IMR-90 (cell line): ENCODE data around the gene SLC6A20. TPM values are rescaled to one million over a fixed set of nuclear protein-coding genes. Genes with fewer than 3 reads are reported as not detected.

Source experiments
- ATAC-seq: fragments of 200-7000 bp; cut with Tn5 transposase; 2 replicates; pipeline ENCODE4 v1.9.1; 2020; ENCODE audit warnings: low read depth, mild to moderate bottlenecking, moderate library complexity
- BruUV-seq: library from RNA; stranded (reverse); fragments of 400-500 nt; replicated peaks from 2 replicates; lab custom pipeline; 2021; lab: Mats Ljungman, UMichigan
- CTCF ChIA-PET: fragments of 300-600 bp; formaldehyde crosslinking; extraction: SDS; loops from one replicate; lab custom pipeline; 2021; ENCODE audit warnings: antibody characterized with exemption; lab: Yijun Ruan, JAX
- POLR2A ChIA-PET: fragments of 300-600 bp; sonication (Branson Sonifier 250); formaldehyde crosslinking; loops from one replicate; lab custom pipeline; 2022; ENCODE audit warnings: antibody characterized with exemption; ENCODE audit not compliant: unreplicated experiment; lab: Charles Lee
- DNase-seq: peaks from one replicate; pipeline ENCODE4 v3.0.0; 2013
- H2AFZ ChIP-seq: replicated peaks from 2 replicates; pipeline ENCODE3; 2013; ENCODE audit warnings: low read length, mild to moderate bottlenecking; ENCODE audit not compliant: poor library complexity
- H2AK5ac ChIP-seq: 2 replicates; pipeline ENCODE4 v1.6.1; 2013; ENCODE audit warnings: low read depth, low read length, inconsistent platforms
- H2AK9ac ChIP-seq: replicated peaks from 2 replicates; pipeline ENCODE3; 2013; ENCODE audit warnings: mild to moderate bottlenecking, low read depth, low read length, moderate library complexity; ENCODE audit not compliant: poor library complexity
- H2BK120ac ChIP-seq: 2 replicates; pipeline ENCODE4 v1.6.1; 2013; ENCODE audit warnings: low read depth, low read length, inconsistent platforms
- H2BK15ac ChIP-seq: 3 replicates; pipeline ENCODE4 v1.6.1; 2013; ENCODE audit warnings: low read depth, low read length, inconsistent platforms
- H2BK20ac ChIP-seq: 2 replicates; pipeline ENCODE4 v1.6.1; 2013; ENCODE audit warnings: low read depth, mild to moderate bottlenecking, inconsistent platforms, low read length, moderate library complexity
- H2BK5ac ChIP-seq: 2 replicates; pipeline ENCODE4 v1.6.1; 2013; ENCODE audit warnings: mild to moderate bottlenecking, low read depth, low read length, inconsistent platforms; ENCODE audit not compliant: poor library complexity, severe bottlenecking
- H3K14ac ChIP-seq: replicated peaks from 2 replicates; pipeline ENCODE4 v1.6.1; 2013; ENCODE audit warnings: low read depth, low read length, inconsistent platforms
- H3K18ac ChIP-seq: 2 replicates; pipeline ENCODE4 v1.6.1; 2013; ENCODE audit warnings: low read depth, low read length, control low read depth
- H3K23ac ChIP-seq: 2 replicates; pipeline ENCODE4 v1.6.1; 2013; ENCODE audit warnings: low read depth, low read length, inconsistent platforms
- H3K27ac ChIP-seq: 2 replicates; pipeline ENCODE4 v1.5.1; 2013; ENCODE audit warnings: mild to moderate bottlenecking, control low read depth, low read length; ENCODE audit not compliant: insufficient read depth
- H3K27me3 ChIP-seq: 2 replicates; pipeline ENCODE4 v1.6.1; 2013; ENCODE audit warnings: low read length; ENCODE audit not compliant: control insufficient read depth, insufficient read depth
- H3K36me3 ChIP-seq: 2 replicates; pipeline ENCODE4 v1.6.1; 2013; ENCODE audit warnings: low read length, mixed read lengths; ENCODE audit not compliant: control insufficient read depth, insufficient read depth
- H3K4ac ChIP-seq: 2 replicates; pipeline ENCODE4 v1.6.1; 2013; ENCODE audit warnings: low read depth, low read length, inconsistent platforms
- H3K4me1 ChIP-seq: 2 replicates; pipeline ENCODE4 v1.6.1; 2013; ENCODE audit warnings: low read length, mixed read lengths; ENCODE audit not compliant: control insufficient read depth, insufficient read depth
- H3K4me2 ChIP-seq: 2 replicates; pipeline ENCODE4 v1.6.1; 2013; ENCODE audit warnings: low read depth, mild to moderate bottlenecking, control low read depth, low read length, moderate library complexity
- H3K4me3 ChIP-seq: 2 replicates; pipeline ENCODE4 v1.5.1; 2013; ENCODE audit warnings: low read depth, mild to moderate bottlenecking, control low read depth, low read length, moderate library complexity; ENCODE audit not compliant: insufficient read depth
- H3K56ac ChIP-seq: 2 replicates; pipeline ENCODE4 v1.6.1; 2013; ENCODE audit warnings: low read length, inconsistent platforms; ENCODE audit not compliant: insufficient read depth; ENCODE audit errors: extremely low read depth
- H3K79me1 ChIP-seq, 2 experiments: 2 replicates each; pipeline ENCODE4 v1.6.1; 2013; ENCODE audit warnings: low read length in 2 of 2, inconsistent platforms in 1 of 2, low read depth in 1 of 2
- H3K9ac ChIP-seq: 2 replicates; pipeline ENCODE4 v1.6.1; 2013; ENCODE audit warnings: low read depth, low read length, control low read depth
- H3K9me1 ChIP-seq: 2 replicates; pipeline ENCODE4 v1.6.1; 2013; ENCODE audit warnings: low read length, inconsistent platforms; ENCODE audit not compliant: insufficient read depth
- H3K9me3 ChIP-seq: 2 replicates; pipeline ENCODE4 v1.6.1; 2013; ENCODE audit warnings: low read length; ENCODE audit not compliant: control insufficient read depth, insufficient read depth
- H4K20me1 ChIP-seq: 2 replicates; pipeline ENCODE4 v1.6.1; 2013; ENCODE audit warnings: low read length, inconsistent platforms; ENCODE audit not compliant: insufficient read depth
- H4K5ac ChIP-seq: 2 replicates; pipeline ENCODE4 v1.6.1; 2013; ENCODE audit warnings: mild to moderate bottlenecking, low read depth, low read length, control low read depth
- H4K8ac ChIP-seq, 2 experiments: 2 replicates each; pipeline ENCODE4 v1.6.1; 2013; ENCODE audit warnings: low read depth in 2 of 2, low read length in 2 of 2, control low read depth in 1 of 2, inconsistent platforms in 1 of 2
- H4K91ac ChIP-seq: 2 replicates; pipeline ENCODE4 v1.6.1; 2013; ENCODE audit warnings: low read depth, low read length, inconsistent platforms; ENCODE audit not compliant: insufficient read depth
- BHLHE40 ChIP-seq: fragments of 150-350 bp; IDR thresholded peaks from 2 replicates; pipeline ENCODE4 v1.6.1; 2016; ENCODE audit warnings: mild to moderate bottlenecking, low read depth, low read length
- CEBPB ChIP-seq: IDR thresholded peaks from 2 replicates; pipeline ENCODE4 v1.6.1; 2012; ENCODE audit warnings: low read depth, low read length, improper control_type of control experiment
- FOS ChIP-seq: fragments of 150-350 bp; IDR thresholded peaks from 2 replicates; pipeline ENCODE4 v1.6.1; 2016; ENCODE audit warnings: low read depth, low read length
- MAFK ChIP-seq: IDR thresholded peaks from 2 replicates; pipeline ENCODE4 v1.6.1; 2012; ENCODE audit warnings: low read depth, low read length, improper control_type of control experiment
- NFE2L2 ChIP-seq: fragments of 150-350 bp; IDR thresholded peaks from 2 replicates; pipeline ENCODE4 v1.6.1; 2016; ENCODE audit warnings: low read depth, mild to moderate bottlenecking, low read length
- RAD21 ChIP-seq: IDR thresholded peaks from 2 replicates; pipeline ENCODE4 v1.6.1; 2012; ENCODE audit warnings: low read length, improper control_type of control experiment
- RCOR1 ChIP-seq: IDR thresholded peaks from 2 replicates; pipeline ENCODE4 v1.6.1; 2012; ENCODE audit warnings: mild to moderate bottlenecking, low read length, improper control_type of control experiment; ENCODE audit not compliant: insufficient replicate concordance
- RFX5 ChIP-seq: IDR thresholded peaks from 2 replicates; pipeline ENCODE4 v1.8.0; 2012; ENCODE audit warnings: low read depth, mild to moderate bottlenecking, low read length, moderate library complexity
- WGBS, 2 experiments: methylation state at CpG; one replicate each; pipeline versions ENCODE4 v1.1.5 to v1.1.7; 2013; ENCODE audit warnings: missing lambda C conversion rate in 2 of 2; ENCODE audit not compliant: insufficient read length in 1 of 2; ENCODE audit errors: extremely low coverage in 2 of 2; 5-methylcytosine and 5-hydroxymethylcytosine counted together
- dilution Hi-C: fragments of 300-500 bp; cut with HindIII; formaldehyde crosslinking; loops from one replicate; pipeline ENCODE4 v1.14.3; 2018; ENCODE audit warnings: low sequenced_read_pairs; ENCODE audit not compliant: unreplicated experiment
- in situ Hi-C: fragments of 300-500 bp; cut with MboI; formaldehyde crosslinking; loops from 3 replicates; pipeline ENCODE4 v1.14.3; 2019; ENCODE audit warnings: low sequenced_read_pairs, inconsistent platforms, mixed read lengths
- intact Hi-C: fragments of 100-400 bp; cut with micrococcal nuclease; formaldehyde crosslinking; loops from 2 replicates; pipeline ENCODE4 v1.10.0; 2022
- polyA plus RNA-seq, 3 experiments: library from polyadenylated mRNA; depleted of rRNA; stranded (reverse); fragments of >200 nt; gene quantifications; 2 replicates each; pipeline ENCODE4 v1.2.3, GENCODE V29; 2012; ENCODE audit warnings: low replicate concordance in 1 of 3
- total RNA-seq: library from RNA; depleted of rRNA; stranded (reverse); fragments of >200 nt; gene quantifications from 2 replicates; pipeline ENCODE4 v1.2.3, GENCODE V29; 2012
- TF ChIP-seq, protein P1 (sequence below): fragments of 150-350 bp; IDR thresholded peaks from 2 replicates; pipeline ENCODE4 v1.6.1; 2016; ENCODE audit warnings: low read depth, mild to moderate bottlenecking, low read length, moderate library complexity, borderline replicate concordance

The SLC6A20 gene
- total and polyA plus RNA-seq, 2 of the 4 experiments (the other 2 are of a cell fraction) = not detected

DNA sequence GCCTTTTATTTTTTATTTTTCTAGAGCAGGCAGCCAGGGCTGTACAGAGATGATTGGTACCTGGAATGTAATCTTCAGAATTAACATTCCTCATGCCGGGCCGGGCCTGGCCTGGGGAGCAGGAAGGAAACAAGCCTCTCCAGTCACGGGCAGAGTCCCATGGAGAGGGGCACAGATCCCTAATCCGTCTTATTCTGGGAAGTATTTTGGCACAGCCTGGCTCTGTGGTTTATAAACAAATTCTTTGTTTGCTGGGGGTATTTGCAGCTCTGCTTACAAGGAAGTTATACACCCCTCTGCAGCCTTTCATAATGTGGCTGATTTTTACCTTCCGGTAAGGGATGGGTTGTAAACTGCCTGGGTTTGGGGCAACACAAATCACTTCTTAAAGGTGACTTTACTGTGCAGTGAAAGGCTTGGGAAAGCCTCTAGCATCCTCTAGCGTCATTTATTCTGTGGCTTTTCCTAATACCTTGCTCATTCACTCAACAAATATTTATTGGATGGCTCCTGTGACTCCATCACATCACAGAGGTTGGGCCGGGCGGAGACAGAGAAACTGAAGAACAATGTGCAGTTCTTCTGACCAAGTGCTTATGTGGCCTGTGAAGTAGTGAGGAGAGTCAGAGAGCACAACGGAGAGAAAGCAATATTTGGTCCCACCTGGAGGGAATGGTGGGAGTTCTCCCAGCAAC is 2.7 kb downstream of the SLC6A20 start:
- ChIA-PET POLR2A (no interaction called here), CTCF (no interaction called here)
- no peak overlapping the region for H2BK20ac ChIP-seq
- H3K27me3 ChIP-seq = peaks cover 80% of the 10 kb centered on the region
- ATAC-seq (0 out of 2 replicates have a peak, but pooled peaks have one; percentile 42), DNase-seq (no peak)
- TF ChIP-seq RCOR1 (no peak), RFX5 (no peak), MAFK (no peak), CEBPB (no peak), NFE2L2 (no peak), RAD21 (no peak), BHLHE40 (no peak), FOS (no peak)
- TF ChIP-seq, protein P1, sequence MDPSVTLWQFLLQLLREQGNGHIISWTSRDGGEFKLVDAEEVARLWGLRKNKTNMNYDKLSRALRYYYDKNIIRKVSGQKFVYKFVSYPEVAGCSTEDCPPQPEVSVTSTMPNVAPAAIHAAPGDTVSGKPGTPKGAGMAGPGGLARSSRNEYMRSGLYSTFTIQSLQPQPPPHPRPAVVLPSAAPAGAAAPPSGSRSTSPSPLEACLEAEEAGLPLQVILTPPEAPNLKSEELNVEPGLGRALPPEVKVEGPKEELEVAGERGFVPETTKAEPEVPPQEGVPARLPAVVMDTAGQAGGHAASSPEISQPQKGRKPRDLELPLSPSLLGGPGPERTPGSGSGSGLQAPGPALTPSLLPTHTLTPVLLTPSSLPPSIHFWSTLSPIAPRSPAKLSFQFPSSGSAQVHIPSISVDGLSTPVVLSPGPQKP = no peak
- no peak overlapping the region for H2AK5ac ChIP-seq
- no CpG with 5 or more reads among the region's 9 CpGs for WGBS, 2 experiments
- H3K4me1 ChIP-seq = peaks cover 5% of the 10 kb centered on the region; the same call in 1 of the 2 replicates
- H3K9me1 ChIP-seq = no peaks in the 10 kb centered on the region
- no peaks in the 10 kb centered on the region for H3K79me1 ChIP-seq
- H2BK120ac ChIP-seq = no peak overlapping the region
- H4K8ac ChIP-seq = no peak overlapping the region
- no peak overlapping the region for H3K14ac ChIP-seq
- BruUV-seq = no TSS peak
- H3K36me3 ChIP-seq = no peaks in the 10 kb centered on the region
- no peak overlapping the region for H4K91ac ChIP-seq
- peaks cover 6% of the 10 kb centered on the region for H3K9me3 ChIP-seq
- H2AK9ac ChIP-seq = no peak overlapping the region
- no peak overlapping the region for H2BK5ac ChIP-seq
- H3K9ac ChIP-seq = no peak overlapping the region
- no peak overlapping the region for H3K23ac ChIP-seq
- no peak overlapping the region for H3K4ac ChIP-seq
- H3K18ac ChIP-seq = no peak overlapping the region
- no peak overlapping the region for H2BK15ac ChIP-seq
- H4K5ac ChIP-seq = no peak overlapping the region
- in situ Hi-C loops = no loop called here
- no peak overlapping the region for H3K56ac ChIP-seq
- no peak overlapping the region for H2AFZ ChIP-seq
- no peak overlapping the region for H3K27ac ChIP-seq
- intact Hi-C loops = no loop called here
- H3K4me2 ChIP-seq = no peak overlapping the region
- no peaks in the 10 kb centered on the region; the same call in none of the 2 replicates for H4K20me1 ChIP-seq
- no peak overlapping the region for H3K4me3 ChIP-seq
- dilution Hi-C loops = no loop called here
